Adrenal gland (tissue), 5 donors: ENCODE results near the gene SYNE1.

Experiments used
- CTCF ChIP-seq, 6 experiments: fragments of 450-650 bp in 4 of 6; fragments of 200-600 bp in 2 of 6; sonication (generic) in 1 of 6; IDR thresholded peaks; 1 replicate in 5 of 6; 2 replicates in 1 of 6; pipeline versions ENCODE4 v1.5.1 to v1.8.0; 2016 to 2021; ENCODE audit warnings: antibody characterized with exemption in 6 of 6, mild to moderate bottlenecking in 2 of 6, moderate library complexity in 1 of 6
- POLR2A ChIP-seq, 2 donors: fragments of 450-650 bp; IDR thresholded peaks; one replicate each; pipeline ENCODE4 v1.6.1; 2017; ENCODE audit warnings: antibody characterized with exemption in 2 of 2, mild to moderate bottlenecking in 2 of 2, moderate library complexity in 1 of 2
- donor health status: DM: no; HTN: no; CAD: no.

DNA sequence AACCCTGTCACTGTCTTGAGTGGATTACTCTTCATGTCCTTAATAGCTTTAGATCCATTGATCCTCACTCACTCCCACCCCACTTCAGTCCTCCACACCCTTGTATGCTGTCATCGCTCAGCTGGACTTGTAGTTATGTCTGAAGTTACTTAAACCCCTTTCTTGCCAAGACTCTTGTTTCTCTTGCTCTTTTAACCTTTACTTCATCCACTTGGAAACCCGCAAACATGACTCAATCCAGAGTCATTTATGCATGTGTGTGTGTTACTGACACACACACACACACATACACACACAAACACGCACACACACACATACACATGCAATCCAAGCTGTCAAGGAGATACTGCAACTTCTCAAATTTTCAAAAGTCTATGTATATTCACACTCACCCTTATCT lies 341.8 kb downstream of the SYNE1 start:
- TF ChIP-seq POLR2A (IDR thresholded peaks at IDR 0.05) (no peak), CTCF (IDR thresholded peaks at IDR 0.05) (no peak)
